Loucy (cell line): ENCODE data around the gene ACAT2.

ENCODE experiments used
- CTCF ChIP-seq: fragments of 200-600 bp; sonication (generic); conservative IDR thresholded peaks from 2 replicates; pipeline ENCODE4 v1.5.1; 2014; ENCODE audit warnings: mild to moderate bottlenecking, antibody characterized with exemption, low read length
- EZH2phosphoT487 ChIP-seq: fragments of 200-600 bp; IDR thresholded peaks from 2 replicates; pipeline ENCODE4 v1.6.1; 2018; ENCODE audit warnings: antibody characterized with exemption, mild to moderate bottlenecking, moderate library complexity, borderline replicate concordance

GRCh38 chr6:159719287-159719686 is 42.6 kb upstream of the ACAT2 start:
- TF ChIP-seq CTCF (no peak), EZH2phosphoT487 (no peak)
